Measurements from ENCODE around the gene SHCBP1. TPM values are rescaled to one million over a fixed set of nuclear protein-coding genes. Genes with fewer than 3 reads are reported as not detected.

The SHCBP1 gene
- total and polyA plus RNA-seq, 2 donors (not counting 1 experiment from before 2014, with no cell fraction given), result 1.1 to 1.7 TPM

DNA sequence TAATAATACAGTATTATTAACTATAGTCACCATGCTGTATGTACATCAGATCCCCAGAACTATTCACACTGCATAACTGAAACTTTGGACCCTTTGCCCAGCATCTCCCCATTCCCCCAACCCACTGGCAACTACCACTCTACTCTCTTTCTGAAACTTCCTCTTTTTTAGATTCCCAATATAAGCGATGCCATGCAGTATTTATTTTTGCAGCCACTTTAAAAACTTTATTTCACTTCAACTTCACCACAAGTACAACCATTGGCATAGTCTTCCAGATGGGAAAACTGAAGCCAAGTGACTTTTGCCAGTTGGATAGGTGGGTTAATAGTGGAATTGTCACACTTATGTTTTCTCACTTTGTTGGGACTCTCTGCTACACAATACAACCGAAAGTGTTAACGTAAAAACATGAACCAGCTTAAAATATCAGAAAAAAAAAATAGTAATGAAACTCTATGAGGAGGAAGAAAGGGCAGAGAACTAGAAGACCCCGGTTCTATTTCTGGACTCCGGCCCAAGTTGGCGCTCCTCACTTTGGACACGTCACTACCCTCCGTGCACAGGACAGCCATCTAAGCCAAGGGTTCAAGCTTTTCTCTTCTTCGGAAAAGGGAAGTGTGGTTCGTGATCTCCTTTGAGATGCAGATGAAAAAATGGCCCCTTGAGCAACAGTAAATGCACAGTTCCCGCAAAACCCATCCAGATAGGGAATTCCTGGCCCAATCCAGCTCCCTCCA lies 743 bp downstream of the SHCBP1 start:
- Histone ChIP-seq H4K20me1 (ENCODE audit: control insufficient read depth, insufficient read depth, low read length, poor library complexity, severe bottlenecking) (no peaks in the 10 kb centered on the region), H3K4me3 (ENCODE audit: control extremely low read depth in 1 of 5, extremely low read depth in 1 of 5, insufficient read depth in 1 of 5, low read depth in 2 of 5, low read length in 4 of 5) (peak overlapping the region; percentile 54 to 78 (median 70)), H3K79me2 (ENCODE audit: control insufficient read depth, insufficient read depth, low read length) (no peaks in the 10 kb centered on the region), H3K27me3 (replicated peaks in 1 of 4; ENCODE audit: control extremely low read depth in 1 of 4, control insufficient read depth in 3 of 4, insufficient read depth in 4 of 4, low read length in 3 of 4) (no peaks in the 10 kb centered on the region), H3K4me1 (ENCODE audit: control insufficient read depth in 2 of 2, insufficient read depth in 2 of 2, low read length in 2 of 2) (peaks cover 15 to 16% of the 10 kb centered on the region in 2 donors), H3K4me2 (replicated peaks; ENCODE audit: low read depth, low read length, poor library complexity, severe bottlenecking) (peak overlapping the region; percentile 95), H3K9me3 (ENCODE audit: control extremely low read depth in 1 of 3, control insufficient read depth in 2 of 3, insufficient read depth in 1 of 3, low read length in 2 of 3) (no peaks in the 10 kb centered on the region), H3K27ac (ENCODE audit: low read length in 2 of 2) (peak overlapping the region; percentile 39 to 48), H3K9ac (ENCODE audit: low read length) (peak overlapping the region; percentile 76), H3K36me3 (replicated peaks in 1 of 2; ENCODE audit: control extremely low read depth in 1 of 2, control insufficient read depth in 1 of 2, extremely low read depth in 1 of 2, insufficient read depth in 2 of 2, low read length in 1 of 2) (no peaks in the 10 kb centered on the region), H2AFZ (ENCODE audit: insufficient read depth, low read depth, low read length, poor library complexity, severe bottlenecking) (peak overlapping the region; percentile 94)
- DNase-seq (peak; percentile 29), ATAC-seq (ENCODE audit: low read depth) (no peak)
- WGBS (ENCODE audit: insufficient coverage), result no CpG with 5 or more reads among the region's 11 CpGs
- peak overlapping the region; percentile 56 for H3K27ac Mint-ChIP-seq
- POLR2A ChIA-PET, result no interaction called here
- CTCF ChIA-PET, result no interaction called here
- H3K4me1 Mint-ChIP-seq, result peaks cover 29% of the 10 kb centered on the region
- peak overlapping the region; percentile 97 for H3K4me3 Mint-ChIP-seq
- H3K27me3 Mint-ChIP-seq, result no peaks in the 10 kb centered on the region
- TF ChIP-seq EZH2 (IDR thresholded peaks at IDR 0.05; ENCODE audit: borderline replicate concordance, insufficient read depth, low read depth, low read length, poor library complexity, severe bottlenecking), result no peak
- TF ChIP-seq, protein P1, sequence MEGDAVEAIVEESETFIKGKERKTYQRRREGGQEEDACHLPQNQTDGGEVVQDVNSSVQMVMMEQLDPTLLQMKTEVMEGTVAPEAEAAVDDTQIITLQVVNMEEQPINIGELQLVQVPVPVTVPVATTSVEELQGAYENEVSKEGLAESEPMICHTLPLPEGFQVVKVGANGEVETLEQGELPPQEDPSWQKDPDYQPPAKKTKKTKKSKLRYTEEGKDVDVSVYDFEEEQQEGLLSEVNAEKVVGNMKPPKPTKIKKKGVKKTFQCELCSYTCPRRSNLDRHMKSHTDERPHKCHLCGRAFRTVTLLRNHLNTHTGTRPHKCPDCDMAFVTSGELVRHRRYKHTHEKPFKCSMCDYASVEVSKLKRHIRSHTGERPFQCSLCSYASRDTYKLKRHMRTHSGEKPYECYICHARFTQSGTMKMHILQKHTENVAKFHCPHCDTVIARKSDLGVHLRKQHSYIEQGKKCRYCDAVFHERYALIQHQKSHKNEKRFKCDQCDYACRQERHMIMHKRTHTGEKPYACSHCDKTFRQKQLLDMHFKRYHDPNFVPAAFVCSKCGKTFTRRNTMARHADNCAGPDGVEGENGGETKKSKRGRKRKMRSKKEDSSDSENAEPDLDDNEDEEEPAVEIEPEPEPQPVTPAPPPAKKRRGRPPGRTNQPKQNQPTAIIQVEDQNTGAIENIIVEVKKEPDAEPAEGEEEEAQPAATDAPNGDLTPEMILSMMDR (IDR thresholded peaks at IDR 0.05), result no peak
- intact Hi-C loops (cut with micrococcal nuclease), result loop anchor here (2.0 to 5.0 kb wide), 4 partner anchors 68 to 1747 kb away; partner anchors contain the start of genes DNAJA2, ORC6 and VPS35
- H3K9me3 Mint-ChIP-seq (ENCODE audit: insufficient read depth), result no peaks in the 10 kb centered on the region

DNA sequence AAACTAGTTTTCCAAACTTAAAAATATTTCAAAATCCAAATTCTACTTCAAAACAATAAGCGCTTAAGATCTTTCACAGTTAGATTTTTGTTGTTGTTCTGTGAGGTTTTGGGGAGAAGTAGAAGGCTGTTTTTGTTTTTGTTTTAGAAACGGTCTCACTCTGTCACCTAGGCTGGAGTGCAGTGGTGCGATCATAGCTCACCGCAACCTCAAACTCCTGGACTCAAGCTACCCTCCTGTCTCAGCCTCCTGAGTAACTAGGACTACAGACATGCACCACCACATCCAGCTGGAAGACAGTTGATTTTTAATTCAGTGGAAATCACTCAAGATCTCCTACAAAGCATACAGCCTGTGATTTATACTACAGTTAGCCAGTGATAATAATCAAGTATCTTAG lies 2.7 kb downstream of the SHCBP1 start:
- no peaks in the 10 kb centered on the region for H3K27me3 Mint-ChIP-seq
- no peaks in the 10 kb centered on the region for H3K27me3 ChIP-seq (replicated peaks in 1 of 4; ENCODE audit: control extremely low read depth in 1 of 4, control insufficient read depth in 3 of 4, insufficient read depth in 4 of 4, low read length in 3 of 4)
- no peak overlapping the region for H3K4me3 ChIP-seq (ENCODE audit: control extremely low read depth in 1 of 5, extremely low read depth in 1 of 5, insufficient read depth in 1 of 5, low read depth in 2 of 5, low read length in 4 of 5)
- ChIA-PET POLR2A (no interaction called here), CTCF (interaction anchor here (0.6 kb wide), 1 partner anchor 289 kb away, joined by 5 read pairs; no protein-coding TSS in a partner anchor)
- no peak overlapping the region for H2AFZ ChIP-seq (ENCODE audit: insufficient read depth, low read depth, low read length, poor library complexity, severe bottlenecking)
- H3K27ac Mint-ChIP-seq, result peak overlapping the region; percentile 51
- no peak overlapping the region for H3K27ac ChIP-seq (ENCODE audit: low read length in 2 of 2)
- TF ChIP-seq EZH2 (IDR thresholded peaks at IDR 0.05; ENCODE audit: borderline replicate concordance, insufficient read depth, low read depth, low read length, poor library complexity, severe bottlenecking), result no peak
- TF ChIP-seq, protein P1 (IDR thresholded peaks at IDR 0.05), result no peak
- H3K79me2 ChIP-seq (ENCODE audit: control insufficient read depth, insufficient read depth, low read length), result no peaks in the 10 kb centered on the region
- H3K4me1 Mint-ChIP-seq, result peaks cover 29% of the 10 kb centered on the region
- H3K9me3 Mint-ChIP-seq (ENCODE audit: insufficient read depth), result no peaks in the 10 kb centered on the region
- H3K9me3 ChIP-seq (ENCODE audit: control extremely low read depth in 1 of 3, control insufficient read depth in 2 of 3, insufficient read depth in 1 of 3, low read length in 2 of 3), result no peaks in the 10 kb centered on the region
- ATAC-seq (ENCODE audit: low read depth) (no peak), DNase-seq (no peak)
- no peak overlapping the region for H3K9ac ChIP-seq (ENCODE audit: low read length)
- H3K36me3 ChIP-seq (replicated peaks in 1 of 2; ENCODE audit: control extremely low read depth in 1 of 2, control insufficient read depth in 1 of 2, extremely low read depth in 1 of 2, insufficient read depth in 2 of 2, low read length in 1 of 2), result no peaks in the 10 kb centered on the region
- peaks cover 15 to 16% of the 10 kb centered on the region in 2 donors for H3K4me1 ChIP-seq (ENCODE audit: control insufficient read depth in 2 of 2, insufficient read depth in 2 of 2, low read length in 2 of 2)
- H4K20me1 ChIP-seq (ENCODE audit: control insufficient read depth, insufficient read depth, low read length, poor library complexity, severe bottlenecking), result no peaks in the 10 kb centered on the region
- intact Hi-C loops (cut with micrococcal nuclease), result no loop called here
- WGBS (ENCODE audit: insufficient coverage), result 90% methylated on average over 3 of the region's 4 CpGs
- H3K4me2 ChIP-seq (replicated peaks; ENCODE audit: low read depth, low read length, poor library complexity, severe bottlenecking), result no peak overlapping the region
- no peak overlapping the region for H3K4me3 Mint-ChIP-seq
